ENCODE data around the gene CLPTM1L.
A peak's percentile ranks its signal among the peaks of the same experiment; 100 is the strongest.
"Not testable (repeated sequence)": the region's sequence is repeated elsewhere in the genome, so short reads cannot be mapped to it uniquely, and the experiment has no call there.

The CLPTM1L gene

GRCh38 chr5:1331861-1332405 is 13.0 kb downstream of the CLPTM1L start:
- peaks cover 36% of the 10 kb centered on the region for H3K4me1 Mint-ChIP-seq
- H3K36me3 Mint-ChIP-seq: peaks cover 80% of the 10 kb centered on the region
- no peaks in the 10 kb centered on the region for H3K27me3 Mint-ChIP-seq
- H3K27ac Mint-ChIP-seq: no peak overlapping the region
- H3K4me3 Mint-ChIP-seq: no peak overlapping the region
- ATAC-seq: no peak
- no peaks in the 10 kb centered on the region for H3K9me3 Mint-ChIP-seq

DNA sequence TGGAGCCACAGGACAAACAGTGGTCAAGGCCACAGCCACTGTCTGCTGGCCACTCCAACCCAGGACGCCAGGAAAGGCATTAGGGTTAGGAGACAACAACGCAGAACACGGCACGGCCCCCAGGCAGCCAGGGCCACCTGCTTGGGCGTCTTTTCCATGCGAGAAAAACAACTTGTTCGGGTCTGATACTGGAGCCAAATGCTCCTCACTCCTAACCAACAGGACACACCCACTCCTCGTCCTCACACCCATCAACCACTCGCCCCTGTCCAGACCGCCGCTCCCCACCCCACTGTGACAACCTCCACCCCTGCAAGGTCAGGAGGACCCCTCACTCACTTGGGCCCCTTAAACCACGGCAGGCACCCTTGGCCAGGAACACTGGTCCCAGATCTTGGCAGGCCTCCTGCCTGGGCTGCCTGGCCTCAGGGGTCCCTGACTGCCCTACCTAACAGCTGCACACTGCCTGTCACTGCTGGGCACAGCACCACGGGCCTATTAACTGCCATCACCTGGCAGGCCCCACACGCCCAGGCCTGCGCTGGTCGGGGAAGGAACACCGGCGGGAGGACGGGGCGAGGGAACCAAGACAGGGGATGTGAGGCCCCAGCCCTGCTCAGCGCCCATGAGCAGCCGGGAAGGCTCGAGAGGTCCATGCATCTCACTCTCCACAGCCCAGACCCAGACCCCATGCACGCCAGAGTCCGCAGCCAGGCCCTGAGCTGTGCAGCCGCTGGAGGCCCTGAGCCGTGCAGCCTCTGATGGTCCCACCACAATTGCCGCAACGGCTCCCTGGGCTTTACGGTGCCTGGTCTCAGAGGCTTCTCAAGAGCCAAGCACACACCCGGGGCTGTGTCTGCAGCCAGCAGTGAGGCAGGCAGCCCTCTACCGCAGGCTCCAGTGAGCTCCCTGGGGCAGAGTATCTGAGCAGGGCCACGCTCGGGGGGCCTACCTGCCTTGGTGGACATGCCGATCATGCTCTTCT is 13.8 kb downstream of the CLPTM1L start:
- Mint-ChIP-seq H3K36me3 (peaks cover 82% of the 10 kb centered on the region), H3K4me3 (no peak overlapping the region), H3K4me1 (peaks cover 32% of the 10 kb centered on the region), H3K27me3 (no peaks in the 10 kb centered on the region), H3K9me3 (no peaks in the 10 kb centered on the region), H3K27ac (no peak overlapping the region)
- no peak for ATAC-seq

DNA sequence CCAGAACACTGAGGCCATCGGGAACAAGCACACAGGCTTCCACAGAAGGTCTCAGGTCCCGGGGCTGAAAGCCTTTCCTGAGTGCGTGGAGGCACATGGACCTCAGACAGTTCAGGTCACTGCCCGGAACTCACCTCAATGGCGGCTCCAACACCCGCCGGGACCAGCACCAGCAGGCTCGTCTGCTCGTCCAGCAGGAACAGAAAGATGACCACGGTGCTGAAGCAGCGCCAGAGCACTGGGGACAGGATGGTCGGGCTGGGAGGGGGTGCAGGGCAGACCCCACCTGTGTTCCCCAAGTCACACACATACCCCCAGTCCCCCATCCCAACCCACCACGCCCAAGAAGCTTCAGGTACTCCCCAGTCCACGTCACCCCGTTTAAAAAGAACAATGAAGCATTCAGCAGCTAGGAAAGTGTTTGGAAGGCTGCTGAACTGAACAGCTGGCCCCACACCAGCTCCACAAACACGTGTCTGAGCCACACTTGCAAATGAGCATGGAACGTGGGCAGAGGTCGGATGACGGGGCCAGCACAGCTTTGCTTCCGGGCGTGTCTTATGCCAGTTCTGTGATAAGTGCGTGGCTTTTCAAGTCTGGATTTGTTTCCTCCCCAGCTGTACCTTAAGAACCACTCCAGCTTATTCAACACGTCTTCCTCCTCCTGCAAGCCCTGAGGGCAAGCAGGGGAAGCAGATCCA is 14.6 kb downstream of the CLPTM1L start:
- no peak overlapping the region for H3K27ac Mint-ChIP-seq

DNA sequence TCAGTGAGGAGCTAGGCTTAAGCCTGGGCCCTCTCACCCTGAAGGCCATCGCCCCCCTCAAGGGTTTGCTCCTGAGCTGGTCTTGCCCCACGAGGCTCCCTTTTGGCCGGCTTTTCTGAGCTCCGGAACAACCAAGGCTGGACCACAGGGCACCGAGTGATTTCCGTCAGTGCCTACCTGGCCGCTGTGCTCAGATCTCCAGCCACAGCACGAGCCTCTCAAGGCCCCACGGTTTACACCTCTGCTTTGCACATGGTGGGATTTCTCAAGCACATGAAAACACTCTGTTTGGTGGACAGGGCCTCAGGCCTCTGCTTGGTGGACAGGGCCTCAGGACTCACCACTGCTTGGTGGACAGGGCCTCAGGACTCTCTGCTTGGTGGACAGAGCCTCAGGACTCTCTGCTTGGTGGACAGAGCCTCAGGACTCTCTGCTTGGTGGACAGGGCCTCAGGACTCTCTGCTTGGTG is 15.8 kb downstream of the CLPTM1L start:
- no peak overlapping the region for H3K4me3 Mint-ChIP-seq
- peak overlapping the region; percentile 7 for H3K27ac Mint-ChIP-seq
- peaks cover 27% of the 10 kb centered on the region for H3K4me1 Mint-ChIP-seq
- H3K9me3 Mint-ChIP-seq: no peaks in the 10 kb centered on the region
- no peak for ATAC-seq
- peaks cover 68% of the 10 kb centered on the region for H3K36me3 Mint-ChIP-seq
- no peaks in the 10 kb centered on the region for H3K27me3 Mint-ChIP-seq

More for the DNA sequence above, 14.6 kb downstream of the CLPTM1L start:
- H3K9me3 Mint-ChIP-seq: no peaks in the 10 kb centered on the region
- H3K36me3 Mint-ChIP-seq: peaks cover 80% of the 10 kb centered on the region
- H3K4me3 Mint-ChIP-seq: no peak overlapping the region
- no peaks in the 10 kb centered on the region for H3K27me3 Mint-ChIP-seq
- peaks cover 27% of the 10 kb centered on the region for H3K4me1 Mint-ChIP-seq
- no peak for ATAC-seq

DNA sequence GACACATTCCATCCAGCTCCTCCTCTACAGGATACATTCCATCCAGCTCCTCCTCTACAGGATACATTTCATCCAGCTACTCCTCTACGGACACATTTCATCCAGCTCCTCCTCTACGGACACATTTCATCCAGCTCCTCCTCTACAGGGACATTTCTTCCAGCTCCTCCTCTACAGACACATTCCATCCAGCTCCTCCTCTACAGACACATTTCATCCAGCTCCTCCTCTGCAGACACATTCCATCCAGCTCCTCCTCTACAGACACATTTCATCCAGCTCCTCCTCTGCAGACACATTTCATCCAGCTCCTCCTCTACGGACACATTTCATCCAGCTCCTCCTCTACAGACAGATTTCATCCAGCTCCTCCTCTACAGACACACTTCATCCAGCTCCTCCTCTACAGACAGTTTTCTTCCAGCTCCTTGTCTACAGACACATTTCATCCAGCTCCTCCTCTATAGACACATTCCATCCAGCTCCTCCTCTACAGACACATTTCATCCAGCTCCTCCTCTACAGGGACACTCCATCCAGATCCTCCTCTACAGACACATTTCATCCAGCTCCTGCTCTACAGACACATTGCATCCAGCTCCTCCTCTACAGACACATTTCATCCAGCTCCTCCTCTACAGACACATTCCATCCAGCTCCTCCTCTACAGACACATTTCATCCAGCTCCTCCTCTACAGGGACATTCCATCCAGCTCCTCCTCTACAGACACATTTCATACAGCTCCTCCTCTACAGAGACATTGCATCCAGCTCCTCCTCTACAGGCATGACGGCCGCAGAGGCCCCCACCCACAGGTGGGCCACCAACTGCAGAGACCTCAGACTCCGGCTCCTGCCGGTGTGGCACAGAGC is 16.4 kb downstream of the CLPTM1L start:
- Mint-ChIP-seq H3K36me3 (peaks cover 71% of the 10 kb centered on the region), H3K27ac (peak overlapping the region; percentile 7), H3K4me1 (peaks cover 27% of the 10 kb centered on the region)
- not testable (repeated sequence) for H3K4me3 Mint-ChIP-seq, H3K9me3 Mint-ChIP-seq, ATAC-seq, H3K27me3 Mint-ChIP-seq

DNA sequence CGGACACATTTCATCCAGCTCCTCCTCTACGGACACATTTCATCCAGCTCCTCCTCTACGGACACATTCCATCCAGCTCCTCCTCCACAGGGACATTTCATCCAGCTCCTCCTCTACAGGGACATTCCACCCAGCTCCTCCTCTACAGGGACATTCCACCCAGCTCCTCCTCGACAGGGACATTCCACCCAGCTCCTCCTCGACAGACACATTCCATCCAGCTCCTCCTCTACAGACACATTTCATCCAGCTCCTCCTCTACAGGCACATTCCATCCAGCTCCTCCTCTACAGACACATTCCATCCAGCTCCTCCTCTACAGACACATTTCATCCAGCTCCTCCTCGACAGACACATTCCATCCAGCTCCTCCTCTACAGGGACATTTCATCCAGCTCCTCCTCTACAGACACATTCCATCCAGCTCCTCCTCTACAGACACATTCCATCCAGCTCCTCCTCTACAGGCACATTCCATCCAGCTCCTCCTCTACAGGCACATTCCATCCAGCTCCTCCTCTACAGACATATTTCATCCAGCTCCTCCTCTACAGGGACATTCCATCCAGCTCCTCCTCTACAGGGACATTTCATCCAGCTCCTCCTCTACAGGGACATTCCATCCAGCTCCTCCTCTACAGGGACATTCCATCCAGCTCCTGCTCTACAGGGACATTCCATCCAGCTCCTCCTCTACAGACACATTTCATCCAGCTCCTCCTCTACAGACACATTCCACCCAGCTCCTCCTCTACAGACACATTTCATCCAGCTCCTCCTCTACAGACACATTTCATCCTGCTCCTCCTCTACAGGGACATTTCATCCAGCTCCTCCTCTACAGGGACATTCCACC is 17.8 kb downstream of the CLPTM1L start:
- H3K27me3 Mint-ChIP-seq, H3K9me3 Mint-ChIP-seq, H3K4me3 Mint-ChIP-seq, ATAC-seq: not testable (repeated sequence)
- Mint-ChIP-seq H3K36me3 (peaks cover 58% of the 10 kb centered on the region), H3K4me1 (peaks cover 21% of the 10 kb centered on the region), H3K27ac (peak overlapping the region; percentile 1)

DNA sequence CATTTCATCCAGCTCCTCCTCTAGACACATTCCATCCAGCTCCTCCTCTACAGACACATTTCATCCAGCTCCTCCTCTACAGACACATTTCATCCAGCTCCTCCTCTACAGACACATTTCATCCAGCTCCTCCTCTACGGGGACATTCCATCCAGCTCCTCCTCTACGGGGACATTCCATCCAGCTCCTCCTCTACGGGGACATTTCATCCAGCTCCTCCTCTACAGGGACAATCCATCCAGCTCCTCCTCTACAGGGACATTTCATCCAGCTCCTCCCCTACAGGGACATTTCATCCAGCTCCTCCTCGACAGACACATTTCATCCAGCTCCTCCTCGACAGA is 18.4 kb downstream of the CLPTM1L start:
- H3K27me3 Mint-ChIP-seq, H3K9me3 Mint-ChIP-seq, H3K27ac Mint-ChIP-seq, ATAC-seq, H3K4me3 Mint-ChIP-seq: not testable (repeated sequence)
- Mint-ChIP-seq H3K4me1 (peaks cover 21% of the 10 kb centered on the region), H3K36me3 (peaks cover 58% of the 10 kb centered on the region)

DNA sequence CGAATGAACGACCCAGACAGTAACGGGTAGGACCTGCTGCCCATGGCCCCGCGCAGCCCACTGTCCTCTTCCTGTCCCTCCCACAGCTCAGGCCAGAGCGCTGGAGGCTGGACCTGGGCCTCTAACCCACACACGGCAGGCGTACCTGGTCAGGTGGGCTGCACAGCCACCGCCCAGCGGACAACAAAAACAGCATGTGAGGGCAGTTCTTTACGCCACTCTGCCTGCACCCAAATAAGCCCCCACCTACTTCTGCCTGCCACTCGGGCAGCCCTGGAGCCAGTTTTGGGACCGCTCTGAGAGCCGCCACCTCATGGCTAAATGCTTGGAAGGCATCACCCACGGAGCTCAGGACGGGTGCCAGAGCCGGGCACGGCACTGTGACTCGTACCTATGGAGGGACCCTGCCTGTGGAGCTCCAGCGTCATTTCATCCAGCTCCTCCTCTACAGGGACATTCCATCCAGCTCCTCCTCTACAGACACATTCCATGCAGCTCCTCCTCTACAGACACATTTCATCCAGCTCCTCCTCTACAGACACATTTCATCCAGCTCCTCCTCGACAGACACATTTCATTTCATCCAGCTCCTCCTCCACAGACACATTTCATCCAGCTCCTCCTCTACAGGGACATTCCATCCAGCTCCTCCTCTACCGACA is 18.9 kb downstream of the CLPTM1L start:
- H3K4me3 Mint-ChIP-seq: no peak overlapping the region
- peaks cover 60% of the 10 kb centered on the region for H3K36me3 Mint-ChIP-seq
- no peak overlapping the region for H3K27ac Mint-ChIP-seq
- peaks cover 21% of the 10 kb centered on the region for H3K4me1 Mint-ChIP-seq
- H3K9me3 Mint-ChIP-seq: no peaks in the 10 kb centered on the region
- no peak for ATAC-seq
- no peaks in the 10 kb centered on the region for H3K27me3 Mint-ChIP-seq

GRCh38 chr5:1325191-1325741 is 19.6 kb downstream of the CLPTM1L start:
- Mint-ChIP-seq H3K27me3 (no peaks in the 10 kb centered on the region), H3K4me3 (no peak overlapping the region), H3K9me3 (no peaks in the 10 kb centered on the region), H3K36me3 (peaks cover 60% of the 10 kb centered on the region), H3K27ac (no peak overlapping the region), H3K4me1 (peaks cover 21% of the 10 kb centered on the region)
- peak; percentile 27 for ATAC-seq

GRCh38 chr5:1324719-1325190 is 20.1 kb downstream of the CLPTM1L start:
- Mint-ChIP-seq H3K27me3 (no peaks in the 10 kb centered on the region), H3K36me3 (peaks cover 61% of the 10 kb centered on the region), H3K4me1 (peaks cover 21% of the 10 kb centered on the region), H3K27ac (no peak overlapping the region), H3K4me3 (no peak overlapping the region), H3K9me3 (no peaks in the 10 kb centered on the region)
- peak; percentile 8 for ATAC-seq

- no peak overlapping the region for H3K27ac Mint-ChIP-seq
- H3K27me3 Mint-ChIP-seq: no peaks in the 10 kb centered on the region
- H3K36me3 Mint-ChIP-seq: peaks cover 66% of the 10 kb centered on the region
- no peak for ATAC-seq
- H3K4me1 Mint-ChIP-seq: peaks cover 21% of the 10 kb centered on the region
- no peaks in the 10 kb centered on the region for H3K9me3 Mint-ChIP-seq
- H3K4me3 Mint-ChIP-seq: no peak overlapping the region
Measured at GRCh38 chr5:1324301-1324700, 20.6 kb downstream of the CLPTM1L start.

DNA sequence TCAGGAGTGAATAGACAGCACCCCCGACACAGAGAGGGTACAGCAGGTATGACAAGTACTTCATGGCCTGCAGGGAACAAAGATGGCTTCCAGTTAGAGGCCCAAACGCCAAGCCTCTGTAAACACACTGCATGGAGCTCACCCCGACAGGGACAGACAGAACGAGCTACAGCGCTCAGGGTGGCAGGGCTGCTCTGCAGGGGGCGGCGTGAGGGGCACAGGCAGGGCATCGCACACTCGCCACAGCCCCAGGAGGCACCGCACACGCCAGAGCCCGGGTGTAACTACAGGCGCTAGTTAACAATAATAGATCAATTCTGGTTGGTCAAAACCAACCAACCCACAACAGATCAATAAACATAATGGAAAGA is 21.1 kb downstream of the CLPTM1L start:
- H3K27me3 Mint-ChIP-seq: no peaks in the 10 kb centered on the region
- peaks cover 68% of the 10 kb centered on the region for H3K36me3 Mint-ChIP-seq

More for the DNA sequence above, 21.1 kb downstream of the CLPTM1L start:
- no peak for ATAC-seq
- Mint-ChIP-seq H3K4me1 (peaks cover 19% of the 10 kb centered on the region), H3K4me3 (no peak overlapping the region), H3K27ac (no peak overlapping the region), H3K9me3 (no peaks in the 10 kb centered on the region)

Data from stimulated activated memory B cell treated with anti-CD40 and anti-IgM and Interleukin-4, amounts not matched to agents 10 μg/mL and 1 μg/mL and 100 μg/mL, for 72 hours (primary cell).